H1 (cell line): ENCODE measurements around the gene P2RX1. TPM values are rescaled to one million over a fixed set of nuclear protein-coding genes. Genes with fewer than 3 reads are reported as not detected.

Experiments used
- BRCA1 ChIP-seq: IDR thresholded peaks from 2 replicates; pipeline ENCODE4 v1.6.1; 2012; ENCODE audit warnings: low read depth, low read length, improper control_type of control experiment
- CHD7 ChIP-seq: fragments of 300-600 bp; sonication (generic); IDR thresholded peaks from 2 replicates; pipeline ENCODE4 v1.7.1; 2012; ENCODE audit warnings: low read length, moderate library complexity, mild to moderate bottlenecking, inconsistent platforms; ENCODE audit not compliant: insufficient replicate concordance
- CREB1 ChIP-seq: IDR thresholded peaks from 2 replicates; pipeline ENCODE4 v1.6.1; 2012; ENCODE audit warnings: inconsistent platforms
- EGR1 ChIP-seq: IDR thresholded peaks from 2 replicates; pipeline ENCODE4 v1.6.1; 2011; ENCODE audit warnings: low read depth, low read length, borderline replicate concordance
- KDM4A ChIP-seq: IDR thresholded peaks from one replicate; pipeline ENCODE4 v1.7.1; 2012; ENCODE audit warnings: low read depth, mild to moderate bottlenecking, moderate library complexity, low read length, inconsistent platforms; ENCODE audit not compliant: severe bottlenecking
- YY1 ChIP-seq: IDR thresholded peaks from 2 replicates; pipeline ENCODE4 v1.6.1; 2011; ENCODE audit warnings: low read depth, mild to moderate bottlenecking, low read length
- polyA plus RNA-seq, 7 experiments: library from polyadenylated mRNA; depleted of rRNA in 3 of 7; stranded (reverse) in 5 of 7; unstranded in 2 of 7; fragments of >200 nt in 5 of 7; fragments of 200-250 nt in 2 of 7; gene quantifications; 1 replicate in 5 of 7; 2 replicates in 1 of 7; 4 replicates in 1 of 7; pipeline versions ENCODE4 v1.2.1 to v1.2.3, GENCODE V29; 2011 to 2013; ENCODE audit warnings: missing spikeins in 2 of 7, mixed read lengths in 2 of 7
- total RNA-seq: library from RNA; stranded (reverse); fragmentation: NEBNext Ultra II Directional; extraction: Animal tissue kit (Norgen Biotek cat#: 25700); gene quantifications from 2 replicates; pipeline ENCODE4 v1.2.1, GENCODE V29; 2021
- TF ChIP-seq, protein P1 (sequence below): IDR thresholded peaks from 2 replicates; pipeline ENCODE4 v1.6.1; 2012; ENCODE audit warnings: inconsistent platforms

Gene P2RX1
- total and polyA plus RNA-seq, 2 of the 8 experiments (the other 6 are each of a cell fraction or from before 2014, with no cell fraction given), result 0.45 to 1.1 TPM

DNA sequence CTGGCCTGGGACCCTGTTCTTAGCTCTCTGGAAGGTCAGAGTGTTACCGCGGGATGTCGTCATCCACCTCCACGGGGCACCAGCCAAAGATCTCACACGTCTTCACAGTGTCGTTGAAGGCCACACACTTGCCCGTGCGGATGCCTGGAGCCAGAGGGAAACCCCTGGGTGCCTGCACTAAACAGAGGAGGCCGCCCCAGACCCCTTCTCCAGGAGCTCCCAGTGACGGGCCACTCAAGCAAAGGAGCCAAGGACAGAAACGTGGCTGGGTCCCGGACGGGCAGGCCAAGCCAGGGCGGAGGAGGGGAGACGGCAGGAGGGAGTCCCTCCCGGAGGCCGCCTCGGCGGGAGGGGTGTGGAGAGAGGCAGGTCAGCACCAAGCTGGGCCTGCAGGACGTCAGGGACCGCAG lies 12.4 kb downstream of the P2RX1 start (continued):
- no peak for TF ChIP-seq KDM4A
- TF ChIP-seq CHD7, result no peak
- TF ChIP-seq YY1, result no peak
- no peak for TF ChIP-seq BRCA1
- TF ChIP-seq, protein P1, sequence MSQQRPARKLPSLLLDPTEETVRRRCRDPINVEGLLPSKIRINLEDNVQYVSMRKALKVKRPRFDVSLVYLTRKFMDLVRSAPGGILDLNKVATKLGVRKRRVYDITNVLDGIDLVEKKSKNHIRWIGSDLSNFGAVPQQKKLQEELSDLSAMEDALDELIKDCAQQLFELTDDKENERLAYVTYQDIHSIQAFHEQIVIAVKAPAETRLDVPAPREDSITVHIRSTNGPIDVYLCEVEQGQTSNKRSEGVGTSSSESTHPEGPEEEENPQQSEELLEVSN, result no peak
- TF ChIP-seq EGR1, result no peak
- TF ChIP-seq CREB1, result no peak
- TF ChIP-seq, all 59 proteins: peak for 0
